Measurements from ENCODE around the gene KIF26B.

The KIF26B gene

DNA sequence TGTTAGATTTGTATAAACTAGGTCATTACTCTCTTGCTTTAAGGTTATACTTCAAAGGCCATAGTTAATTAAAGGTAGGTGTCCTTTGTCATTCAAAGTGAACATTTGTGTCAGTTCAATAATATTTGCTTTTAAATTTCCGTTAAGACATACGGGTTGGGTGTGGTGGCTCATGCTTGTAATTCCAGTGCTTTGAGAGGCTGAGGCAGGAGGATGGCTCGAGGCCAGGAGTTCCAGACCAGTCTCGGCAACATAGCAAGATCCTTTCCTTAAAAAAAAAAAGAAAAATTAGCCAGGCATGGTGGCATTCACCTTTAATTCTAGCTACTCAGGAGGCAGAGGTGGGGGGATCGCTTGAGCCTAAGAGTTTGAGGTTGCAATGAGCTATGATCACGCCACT is 80.4 kb downstream of the KIF26B start:
- no peak for DNase-seq (ENCODE audit: insufficient read length, low spot score)
- no peak for FAIRE-seq

DNA sequence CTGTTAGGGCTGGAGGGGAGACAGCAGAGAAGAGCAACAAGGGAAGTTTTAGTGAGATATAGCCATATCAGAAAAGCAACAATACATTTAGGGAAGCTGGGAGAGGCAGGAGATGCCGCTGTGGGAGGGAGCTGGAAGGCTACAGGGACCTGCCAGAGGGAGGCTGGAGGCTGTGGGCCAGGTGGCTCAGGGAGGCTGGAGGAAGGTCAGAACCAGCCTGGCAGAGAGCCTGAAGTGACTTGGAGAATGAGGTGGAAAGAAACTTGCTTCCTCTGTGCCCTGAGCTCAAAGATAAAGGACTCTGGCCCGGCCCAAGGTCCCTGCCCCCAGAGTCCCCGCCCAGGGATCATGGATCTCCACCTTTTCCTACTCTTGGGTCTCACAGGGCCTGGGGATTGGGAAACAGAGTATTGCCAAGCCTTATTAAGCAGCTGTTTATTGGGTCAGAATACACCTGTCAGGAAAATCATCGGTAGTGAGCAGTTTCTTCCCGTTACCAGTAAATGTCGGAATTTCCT is 85.9 kb downstream of the KIF26B start:
- DNase-seq (ENCODE audit: insufficient read length, low spot score) (no peak), FAIRE-seq (no peak)

More for the DNA sequence above, 80.4 kb downstream of the KIF26B start:
- TF ChIP-seq, protein P1, sequence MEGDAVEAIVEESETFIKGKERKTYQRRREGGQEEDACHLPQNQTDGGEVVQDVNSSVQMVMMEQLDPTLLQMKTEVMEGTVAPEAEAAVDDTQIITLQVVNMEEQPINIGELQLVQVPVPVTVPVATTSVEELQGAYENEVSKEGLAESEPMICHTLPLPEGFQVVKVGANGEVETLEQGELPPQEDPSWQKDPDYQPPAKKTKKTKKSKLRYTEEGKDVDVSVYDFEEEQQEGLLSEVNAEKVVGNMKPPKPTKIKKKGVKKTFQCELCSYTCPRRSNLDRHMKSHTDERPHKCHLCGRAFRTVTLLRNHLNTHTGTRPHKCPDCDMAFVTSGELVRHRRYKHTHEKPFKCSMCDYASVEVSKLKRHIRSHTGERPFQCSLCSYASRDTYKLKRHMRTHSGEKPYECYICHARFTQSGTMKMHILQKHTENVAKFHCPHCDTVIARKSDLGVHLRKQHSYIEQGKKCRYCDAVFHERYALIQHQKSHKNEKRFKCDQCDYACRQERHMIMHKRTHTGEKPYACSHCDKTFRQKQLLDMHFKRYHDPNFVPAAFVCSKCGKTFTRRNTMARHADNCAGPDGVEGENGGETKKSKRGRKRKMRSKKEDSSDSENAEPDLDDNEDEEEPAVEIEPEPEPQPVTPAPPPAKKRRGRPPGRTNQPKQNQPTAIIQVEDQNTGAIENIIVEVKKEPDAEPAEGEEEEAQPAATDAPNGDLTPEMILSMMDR (IDR thresholded peaks at IDR 0.05; ENCODE audit: insufficient read depth, missing control alignments), result no peak

DNA sequence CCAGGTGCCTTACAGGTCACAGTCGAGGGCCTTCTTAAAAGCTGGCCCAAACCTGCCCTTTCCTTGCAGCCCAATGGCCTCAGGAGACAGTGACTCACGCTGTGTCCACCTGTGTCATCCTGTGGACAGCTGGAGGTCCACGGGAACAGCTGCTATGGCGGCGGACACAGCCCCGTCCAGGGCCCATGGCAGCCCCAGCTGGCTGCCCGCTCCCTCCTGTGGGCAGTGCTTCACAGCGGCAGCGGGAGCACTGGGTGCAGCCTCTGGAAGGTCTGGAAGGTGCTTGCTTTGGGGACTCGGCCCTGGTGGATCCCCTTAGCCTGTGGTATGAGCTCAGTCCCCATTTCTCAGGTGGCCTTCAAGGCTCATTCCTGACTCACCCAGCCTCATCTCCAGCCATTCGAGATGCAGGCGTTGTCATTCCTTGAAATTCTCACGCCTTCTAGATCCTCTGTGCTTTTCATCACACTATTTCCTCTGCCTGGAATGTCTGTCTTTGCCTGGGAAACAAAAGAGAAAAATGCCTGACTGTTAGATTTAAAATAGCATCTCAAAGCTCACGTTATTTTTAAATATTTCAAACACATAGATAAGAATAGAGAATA is 86.8 kb downstream of the KIF26B start:
- DNase-seq (ENCODE audit: insufficient read length, low spot score) (no peak), FAIRE-seq (no peak)
- TF ChIP-seq, protein P1 (IDR thresholded peaks at IDR 0.05; ENCODE audit: insufficient read depth, missing control alignments), result no peak

More for the DNA sequence above, 85.9 kb downstream of the KIF26B start:
- TF ChIP-seq, protein P1 (IDR thresholded peaks at IDR 0.05; ENCODE audit: insufficient read depth, missing control alignments), result no peak

DNA sequence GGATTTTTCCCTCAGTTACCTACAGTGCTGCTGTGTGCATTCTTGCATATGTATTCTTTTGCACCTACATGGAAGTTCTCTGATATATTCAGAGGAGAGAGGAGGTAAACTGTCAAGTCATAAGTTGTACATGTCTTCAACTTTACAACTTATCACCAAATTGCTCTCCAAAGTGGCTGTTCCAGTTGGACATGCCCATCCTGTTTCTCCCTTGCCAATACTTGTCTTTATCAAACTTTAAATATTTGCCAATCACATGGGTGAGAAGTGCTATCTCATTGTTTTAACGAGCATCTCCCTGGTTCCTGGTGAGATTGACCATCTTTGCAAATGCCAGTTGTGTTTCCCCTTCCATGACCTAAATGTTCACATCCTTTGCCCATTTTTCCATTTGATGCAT is 88.2 kb downstream of the KIF26B start:
- no peak for DNase-seq (ENCODE audit: insufficient read length, low spot score)
- TF ChIP-seq, protein P1 (IDR thresholded peaks at IDR 0.05; ENCODE audit: insufficient read depth, missing control alignments), result no peak
- FAIRE-seq, result no peak

DNA sequence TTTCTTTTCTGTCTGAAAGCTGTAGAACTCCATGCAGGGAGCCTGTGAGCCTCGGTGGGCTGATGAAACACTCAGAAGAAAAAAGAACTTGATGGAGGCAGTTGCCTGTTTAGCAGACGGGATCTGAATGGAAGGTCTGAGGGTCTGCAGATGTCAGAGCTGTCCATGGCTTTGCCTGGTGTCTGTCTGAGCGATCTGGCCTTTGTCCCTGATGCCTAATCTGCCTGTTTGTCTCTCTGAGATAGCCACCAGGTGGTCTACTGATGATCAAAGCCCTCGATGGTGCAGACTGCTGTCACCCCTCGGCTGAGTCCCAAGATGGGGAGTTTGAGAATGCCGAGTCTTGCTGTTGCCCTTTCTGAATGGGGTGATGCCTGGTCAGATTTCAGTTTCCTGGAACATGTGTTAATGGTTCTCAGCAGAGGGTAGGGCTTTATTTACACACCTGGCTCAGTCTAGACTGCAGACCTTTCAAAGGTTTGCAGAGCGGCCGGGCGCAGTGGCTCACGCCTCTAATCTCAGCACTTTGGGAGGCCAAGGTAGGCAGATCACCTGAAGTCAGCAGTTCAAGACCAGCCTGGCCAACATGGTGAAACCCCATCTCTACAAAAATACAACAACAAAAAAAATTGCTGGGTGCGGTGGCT is 90.4 kb downstream of the KIF26B start:
- DNase-seq (ENCODE audit: insufficient read length, low spot score) (no peak), FAIRE-seq (no peak)

DNA sequence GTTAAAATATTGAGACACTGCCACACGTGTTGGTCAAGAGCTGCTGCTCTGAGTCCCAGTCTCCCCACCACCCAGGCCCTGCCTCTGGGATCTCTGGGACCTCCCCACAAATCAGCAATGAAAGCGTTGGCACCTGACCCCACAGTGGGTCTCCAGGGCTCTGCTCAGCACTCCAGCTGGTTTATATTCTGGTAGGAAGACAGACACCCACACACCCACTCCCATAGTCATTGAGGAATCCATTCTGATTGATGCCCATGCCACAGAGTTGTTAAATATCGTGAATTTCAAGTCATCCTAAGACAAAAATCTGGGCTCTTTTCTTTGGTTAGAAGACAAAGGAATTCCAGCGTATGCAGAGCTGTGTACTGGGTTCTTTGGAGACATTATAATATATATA is 91.6 kb downstream of the KIF26B start:
- TF ChIP-seq, protein P1 (IDR thresholded peaks at IDR 0.05; ENCODE audit: insufficient read depth, missing control alignments), result no peak
- FAIRE-seq, result no peak
- no peak for DNase-seq (ENCODE audit: insufficient read length, low spot score)

More for the DNA sequence above, 90.4 kb downstream of the KIF26B start:
- TF ChIP-seq, protein P1 (IDR thresholded peaks at IDR 0.05; ENCODE audit: insufficient read depth, missing control alignments), result no peak

DNA sequence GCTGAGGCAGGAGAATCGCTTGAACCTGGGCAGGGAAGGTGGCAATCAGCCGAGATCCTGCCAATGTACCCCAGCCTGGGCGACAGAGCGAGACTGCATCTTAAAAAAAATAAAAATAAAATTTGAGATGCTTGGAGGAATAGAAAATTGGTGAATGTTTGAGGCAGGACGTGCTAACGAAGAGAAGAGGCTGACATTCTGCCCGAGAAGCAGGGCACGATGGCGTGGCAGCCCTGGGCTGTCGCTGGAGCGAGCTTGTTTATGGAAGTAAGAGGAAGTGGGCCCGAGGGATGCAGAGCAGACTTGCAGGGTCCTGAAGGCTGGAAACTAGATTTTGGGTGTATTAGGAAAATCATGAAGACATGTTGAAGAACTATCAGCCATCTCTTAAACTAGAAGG is 92.6 kb downstream of the KIF26B start:
- TF ChIP-seq, protein P1 (IDR thresholded peaks at IDR 0.05; ENCODE audit: insufficient read depth, missing control alignments), result no peak
- DNase-seq (ENCODE audit: insufficient read length, low spot score) (no peak), FAIRE-seq (no peak)
